Measurements from ENCODE around the gene FOS.
A peak's percentile ranks its signal among the peaks of the same experiment; 100 is the strongest.

The FOS gene

DNA sequence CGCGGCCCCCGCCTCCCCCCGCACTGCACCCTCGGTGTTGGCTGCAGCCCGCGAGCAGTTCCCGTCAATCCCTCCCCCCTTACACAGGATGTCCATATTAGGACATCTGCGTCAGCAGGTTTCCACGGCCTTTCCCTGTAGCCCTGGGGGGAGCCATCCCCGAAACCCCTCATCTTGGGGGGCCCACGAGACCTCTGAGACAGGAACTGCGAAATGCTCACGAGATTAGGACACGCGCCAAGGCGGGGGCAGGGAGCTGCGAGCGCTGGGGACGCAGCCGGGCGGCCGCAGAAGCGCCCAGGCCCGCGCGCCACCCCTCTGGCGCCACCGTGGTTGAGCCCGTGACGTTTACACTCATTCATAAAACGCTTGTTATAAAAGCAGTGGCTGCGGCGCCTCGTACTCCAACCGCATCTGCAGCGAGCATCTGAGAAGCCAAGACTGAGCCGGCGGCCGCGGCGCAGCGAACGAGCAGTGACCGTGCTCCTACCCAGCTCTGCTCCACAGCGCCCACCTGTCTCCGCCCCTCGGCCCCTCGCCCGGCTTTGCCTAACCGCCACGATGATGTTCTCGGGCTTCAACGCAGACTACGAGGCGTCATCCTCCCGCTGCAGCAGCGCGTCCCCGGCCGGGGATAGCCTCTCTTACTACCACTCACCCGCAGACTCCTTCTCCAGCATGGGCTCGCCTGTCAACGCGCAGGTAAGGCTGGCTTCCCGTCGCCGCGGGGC lies at the start of gene FOS:
FOS (plus strand) TSS at position 407 of the 731 bp plus-strand sequence; CDS start at position 562, 155 bp downstream.
- Histone ChIP-seq H3K4me1 (ENCODE audit: control insufficient read depth in 1 of 2, insufficient read depth in 1 of 2, low read depth in 1 of 2, low read length in 1 of 2) (peaks cover 71% of the 10 kb centered on the region in 2 experiments), H3K27me3 (no peaks in the 10 kb centered on the region), H3K9me3 (peaks cover 7% of the 10 kb centered on the region), H3K27ac (peak within 1 kb of the TSS; percentile 99), H3K36me3 (peaks cover 43% of the 10 kb centered on the region), H3K4me3 (ENCODE audit: low read depth in 1 of 2, low read length in 1 of 2) (peak within 1 kb of the TSS; percentile 97)
- TF ChIP-seq, protein P1, sequence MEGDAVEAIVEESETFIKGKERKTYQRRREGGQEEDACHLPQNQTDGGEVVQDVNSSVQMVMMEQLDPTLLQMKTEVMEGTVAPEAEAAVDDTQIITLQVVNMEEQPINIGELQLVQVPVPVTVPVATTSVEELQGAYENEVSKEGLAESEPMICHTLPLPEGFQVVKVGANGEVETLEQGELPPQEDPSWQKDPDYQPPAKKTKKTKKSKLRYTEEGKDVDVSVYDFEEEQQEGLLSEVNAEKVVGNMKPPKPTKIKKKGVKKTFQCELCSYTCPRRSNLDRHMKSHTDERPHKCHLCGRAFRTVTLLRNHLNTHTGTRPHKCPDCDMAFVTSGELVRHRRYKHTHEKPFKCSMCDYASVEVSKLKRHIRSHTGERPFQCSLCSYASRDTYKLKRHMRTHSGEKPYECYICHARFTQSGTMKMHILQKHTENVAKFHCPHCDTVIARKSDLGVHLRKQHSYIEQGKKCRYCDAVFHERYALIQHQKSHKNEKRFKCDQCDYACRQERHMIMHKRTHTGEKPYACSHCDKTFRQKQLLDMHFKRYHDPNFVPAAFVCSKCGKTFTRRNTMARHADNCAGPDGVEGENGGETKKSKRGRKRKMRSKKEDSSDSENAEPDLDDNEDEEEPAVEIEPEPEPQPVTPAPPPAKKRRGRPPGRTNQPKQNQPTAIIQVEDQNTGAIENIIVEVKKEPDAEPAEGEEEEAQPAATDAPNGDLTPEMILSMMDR (IDR thresholded peaks at IDR 0.05): peak; percentile 26

DNA sequence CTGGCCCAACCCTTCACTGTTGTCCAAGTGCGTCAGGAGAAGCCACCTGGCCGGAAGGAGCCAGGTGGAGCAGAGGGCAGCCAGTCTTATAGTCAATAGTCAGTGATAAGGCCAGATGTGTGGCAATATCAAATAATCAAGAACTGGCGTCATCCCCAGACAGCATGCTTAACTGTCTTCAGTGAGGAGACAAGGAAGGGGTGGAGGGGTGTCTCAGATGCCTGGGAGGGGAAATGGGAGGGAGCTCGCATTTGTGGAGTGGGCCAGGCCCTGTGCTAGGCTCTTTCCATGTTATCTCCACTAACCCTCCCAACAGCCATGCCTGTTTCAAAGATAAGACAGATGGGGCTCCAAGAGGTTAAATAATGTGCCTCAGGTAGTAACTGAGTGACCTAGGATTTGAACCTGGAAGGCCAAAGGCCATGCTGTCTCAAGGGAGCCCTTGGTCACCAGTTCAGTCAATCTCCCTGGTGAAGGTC lies 48.9 kb upstream of the FOS start:
- no peaks in the 10 kb centered on the region for H3K36me3 ChIP-seq
- H3K9me3 ChIP-seq: no peaks in the 10 kb centered on the region
- TF ChIP-seq, protein P1 (IDR thresholded peaks at IDR 0.05): no peak
- peaks cover 51 to 54% of the 10 kb centered on the region in 2 experiments for H3K4me1 ChIP-seq (ENCODE audit: control insufficient read depth in 1 of 2, insufficient read depth in 1 of 2, low read depth in 1 of 2, low read length in 1 of 2)
- H3K27ac ChIP-seq: peak overlapping the region; percentile 72
- H3K4me3 ChIP-seq (ENCODE audit: low read depth in 1 of 2, low read length in 1 of 2): no peak overlapping the region
- H3K27me3 ChIP-seq: no peaks in the 10 kb centered on the region

- no peaks in the 10 kb centered on the region for H3K27me3 ChIP-seq
- peaks cover 57 to 58% of the 10 kb centered on the region in 2 experiments for H3K4me1 ChIP-seq (ENCODE audit: control insufficient read depth in 1 of 2, insufficient read depth in 1 of 2, low read depth in 1 of 2, low read length in 1 of 2)
- H3K27ac ChIP-seq: peak overlapping the region; percentile 72
- TF ChIP-seq, protein P1 (IDR thresholded peaks at IDR 0.05): peak; percentile 14
- H3K36me3 ChIP-seq: no peaks in the 10 kb centered on the region
- no peak overlapping the region for H3K4me3 ChIP-seq (ENCODE audit: low read depth in 1 of 2, low read length in 1 of 2)
- no peaks in the 10 kb centered on the region for H3K9me3 ChIP-seq
These were observed 48.4 kb upstream of the FOS start for GRCh38 chr14:75230140-75230792.

GRCh38 chr14:75231320-75231719 lies 47.3 kb upstream of the FOS start:
- TF ChIP-seq, protein P1 (IDR thresholded peaks at IDR 0.05): no peak
- H3K27ac ChIP-seq: peak overlapping the region; percentile 72
- H3K27me3 ChIP-seq: no peaks in the 10 kb centered on the region
- no peak overlapping the region for H3K4me3 ChIP-seq (ENCODE audit: low read depth in 1 of 2, low read length in 1 of 2)
- no peaks in the 10 kb centered on the region for H3K36me3 ChIP-seq
- peaks cover 62 to 63% of the 10 kb centered on the region in 2 experiments for H3K4me1 ChIP-seq (ENCODE audit: control insufficient read depth in 1 of 2, insufficient read depth in 1 of 2, low read depth in 1 of 2, low read length in 1 of 2)
- no peaks in the 10 kb centered on the region for H3K9me3 ChIP-seq

- Histone ChIP-seq H3K27ac (no peak overlapping the region), H3K27me3 (no peaks in the 10 kb centered on the region), H3K4me3 (ENCODE audit: low read depth in 1 of 2, low read length in 1 of 2) (no peak overlapping the region), H3K9me3 (no peaks in the 10 kb centered on the region), H3K36me3 (no peaks in the 10 kb centered on the region), H3K4me1 (ENCODE audit: control insufficient read depth in 1 of 2, insufficient read depth in 1 of 2, low read depth in 1 of 2, low read length in 1 of 2) (peaks cover 62 to 70% of the 10 kb centered on the region in 2 experiments)
- TF ChIP-seq, protein P1 (IDR thresholded peaks at IDR 0.05): no peak
These were observed 46.4 kb upstream of the FOS start for GRCh38 chr14:75232191-75232590.

Data from neutrophil (primary cell).